Measurements from ENCODE around the gene KRT20. TPM values are rescaled to one million over a fixed set of nuclear protein-coding genes. Genes with fewer than 3 reads are reported as not detected.
"Not testable (repeated sequence)": the region's sequence is repeated elsewhere in the genome, so short reads cannot be mapped to it uniquely, and the experiment has no call there.

The KRT20 gene
- total RNA-seq, 1 donor from 2014 or later = not detected

- H3K27me3 Mint-ChIP-seq (ENCODE audit: unreplicated experiment) = peaks cover 11% of the 10 kb centered on the region
- no peaks in the 10 kb centered on the region for H3K36me3 Mint-ChIP-seq (ENCODE audit: unreplicated experiment)
- no peaks in the 10 kb centered on the region for H3K4me1 Mint-ChIP-seq (ENCODE audit: unreplicated experiment)
- DNase-seq (ENCODE audit: extremely low spot score, unreplicated experiment) = no peak
- H3K9me3 Mint-ChIP-seq (ENCODE audit: unreplicated experiment) = no peaks in the 10 kb centered on the region
- no peak for TF ChIP-seq CTCF (IDR thresholded peaks at IDR 0.05)
- no peak overlapping the region for H3K27ac Mint-ChIP-seq (ENCODE audit: unreplicated experiment)
- H3K4me3 Mint-ChIP-seq (ENCODE audit: unreplicated experiment) = no peak overlapping the region
Measured at GRCh38 chr17:40864661-40865390, 20.2 kb downstream of the KRT20 start.

GRCh38 chr17:40862985-40863733 lies 21.9 kb downstream of the KRT20 start:
- Mint-ChIP-seq H3K27me3 (ENCODE audit: unreplicated experiment) (peaks cover 8% of the 10 kb centered on the region), H3K9me3 (ENCODE audit: unreplicated experiment) (no peaks in the 10 kb centered on the region), H3K4me3 (ENCODE audit: unreplicated experiment) (no peak overlapping the region), H3K4me1 (ENCODE audit: unreplicated experiment) (no peaks in the 10 kb centered on the region), H3K36me3 (ENCODE audit: unreplicated experiment) (no peaks in the 10 kb centered on the region), H3K27ac (ENCODE audit: unreplicated experiment) (no peak overlapping the region)
- TF ChIP-seq CTCF (IDR thresholded peaks at IDR 0.05) = peak; percentile 27
- DNase-seq (ENCODE audit: extremely low spot score, unreplicated experiment) = no peak

- Mint-ChIP-seq H3K4me3 (ENCODE audit: unreplicated experiment) (no peak overlapping the region), H3K36me3 (ENCODE audit: unreplicated experiment) (no peaks in the 10 kb centered on the region), H3K27me3 (ENCODE audit: unreplicated experiment) (no peaks in the 10 kb centered on the region), H3K9me3 (ENCODE audit: unreplicated experiment) (no peaks in the 10 kb centered on the region), H3K4me1 (ENCODE audit: unreplicated experiment) (peaks cover 11% of the 10 kb centered on the region), H3K27ac (ENCODE audit: unreplicated experiment) (no peak overlapping the region)
- TF ChIP-seq CTCF (IDR thresholded peaks at IDR 0.05) = no peak
- no peak for DNase-seq (ENCODE audit: extremely low spot score, unreplicated experiment)
Measured at GRCh38 chr17:40859536-40859935, 25.5 kb downstream of the KRT20 start.

GRCh38 chr17:40858667-40859066 lies 26.4 kb downstream of the KRT20 start:
- not testable (repeated sequence) for DNase-seq (ENCODE audit: extremely low spot score, unreplicated experiment); H3K27ac Mint-ChIP-seq (ENCODE audit: unreplicated experiment); H3K4me3 Mint-ChIP-seq (ENCODE audit: unreplicated experiment); H3K36me3 Mint-ChIP-seq (ENCODE audit: unreplicated experiment); H3K27me3 Mint-ChIP-seq (ENCODE audit: unreplicated experiment); H3K9me3 Mint-ChIP-seq (ENCODE audit: unreplicated experiment)
- H3K4me1 Mint-ChIP-seq (ENCODE audit: unreplicated experiment) = peaks cover 16% of the 10 kb centered on the region

GRCh38 chr17:40857535-40857934 lies 27.5 kb downstream of the KRT20 start:
- no peaks in the 10 kb centered on the region for H3K9me3 Mint-ChIP-seq (ENCODE audit: unreplicated experiment)
- H3K4me1 Mint-ChIP-seq (ENCODE audit: unreplicated experiment) = peaks cover 16% of the 10 kb centered on the region
- DNase-seq (ENCODE audit: extremely low spot score, unreplicated experiment) = no peak
- peak overlapping the region; percentile 23 for H3K27ac Mint-ChIP-seq (ENCODE audit: unreplicated experiment)
- no peak overlapping the region for H3K4me3 Mint-ChIP-seq (ENCODE audit: unreplicated experiment)
- H3K36me3 Mint-ChIP-seq (ENCODE audit: unreplicated experiment) = no peaks in the 10 kb centered on the region
- no peak for TF ChIP-seq CTCF (IDR thresholded peaks at IDR 0.05)
- no peaks in the 10 kb centered on the region for H3K27me3 Mint-ChIP-seq (ENCODE audit: unreplicated experiment)

All from osteocyte (in vitro differentiated cells).